Measurements from ENCODE around the gene REXO2.

- TF ChIP-seq CTCF (conservative IDR thresholded peaks at IDR 0.05; ENCODE audit: low read depth, low read length) = no peak
- TF ChIP-seq EZH2 (IDR thresholded peaks at IDR 0.05; ENCODE audit: borderline replicate concordance, low read depth, low read length, poor library complexity, severe bottlenecking) = no peak
These were observed 2.7 kb downstream of the REXO2 start for GRCh38 chr11:114441921-114442320.

All from A673 (cell line).